H9 (cell line): Measurements from ENCODE around the gene MPP1. TPM values are rescaled to one million over a fixed set of nuclear protein-coding genes. Genes with fewer than 3 reads are reported as not detected.

Source experiments
- DNase-seq: peaks from one replicate; pipeline ENCODE4 v3.0.0-alpha.2; 2017
- H2AFZ ChIP-seq: one replicate; pipeline ENCODE4 v1.6.1; 2013; ENCODE audit warnings: mild to moderate bottlenecking, low read length, control low read depth, moderate library complexity
- H2AK5ac ChIP-seq: 2 replicates; pipeline ENCODE4 v1.6.1; 2013; ENCODE audit warnings: low read length, control low read depth, mixed read lengths; ENCODE audit not compliant: insufficient read length
- H2BK120ac ChIP-seq: one replicate; pipeline ENCODE4 v1.6.1; 2013; ENCODE audit warnings: low read depth, mild to moderate bottlenecking, low read length, control low read depth, inconsistent platforms; ENCODE audit not compliant: poor library complexity, severe bottlenecking
- H2BK12ac ChIP-seq: 2 replicates; pipeline ENCODE4 v1.6.1; 2013; ENCODE audit warnings: low read length, control low read depth, mixed read lengths, low read depth; ENCODE audit not compliant: insufficient read length
- H2BK15ac ChIP-seq: 2 replicates; pipeline ENCODE4 v1.6.1; 2013; ENCODE audit warnings: low read depth, low read length, control low read depth
- H2BK20ac ChIP-seq: one replicate; pipeline ENCODE4 v1.6.1; 2013; ENCODE audit warnings: low read depth, mild to moderate bottlenecking, low read length, control low read depth, inconsistent platforms; ENCODE audit not compliant: poor library complexity, severe bottlenecking
- H2BK5ac ChIP-seq: 2 replicates; pipeline ENCODE4 v1.6.1; 2013; ENCODE audit warnings: low read length, control low read depth, mixed read lengths; ENCODE audit not compliant: insufficient read length
- H3K14ac ChIP-seq: 2 replicates; pipeline ENCODE4 v1.6.1; 2013; ENCODE audit warnings: low read length, control low read depth; ENCODE audit not compliant: insufficient read depth
- H3K18ac ChIP-seq: 2 replicates; pipeline ENCODE4 v1.6.1; 2013; ENCODE audit warnings: low read depth, mild to moderate bottlenecking, mixed read lengths, low read length, control low read depth; ENCODE audit not compliant: insufficient read length
- H3K23ac ChIP-seq: 2 replicates; pipeline ENCODE4 v1.6.1; 2013; ENCODE audit warnings: low read length, control low read depth, mixed read lengths, low read depth; ENCODE audit not compliant: insufficient read length
- H3K23me2 ChIP-seq: 2 replicates; pipeline ENCODE4 v1.6.1; 2013; ENCODE audit warnings: low read depth, mild to moderate bottlenecking, mixed read lengths, low read length, control low read depth; ENCODE audit not compliant: insufficient read length, poor library complexity, severe bottlenecking
- H3K27ac ChIP-seq: 2 replicates; pipeline ENCODE4 v1.5.1; 2013; ENCODE audit warnings: low read length, control low read depth, mixed read lengths, low read depth; ENCODE audit not compliant: insufficient read length
- H3K27me3 ChIP-seq: 2 replicates; pipeline ENCODE4 v1.6.1; 2013; ENCODE audit warnings: low read length, control low read depth, inconsistent platforms; ENCODE audit not compliant: insufficient read depth
- H3K4ac ChIP-seq: 2 replicates; pipeline ENCODE4 v1.6.1; 2013; ENCODE audit warnings: low read depth, mild to moderate bottlenecking, control low read depth, inconsistent platforms, low read length, moderate library complexity
- H3K4me1 ChIP-seq: 2 replicates; pipeline ENCODE4 v1.6.1; 2013; ENCODE audit warnings: low read length, control low read depth, inconsistent platforms; ENCODE audit not compliant: insufficient read depth
- H3K4me2 ChIP-seq: 2 replicates; pipeline ENCODE4 v1.6.1; 2013; ENCODE audit warnings: low read length, control low read depth, mixed read lengths; ENCODE audit not compliant: insufficient read length, insufficient read depth
- H3K56ac ChIP-seq: 2 replicates; pipeline ENCODE4 v1.6.1; 2013; ENCODE audit warnings: low read depth, mild to moderate bottlenecking, mixed read lengths, low read length, control low read depth; ENCODE audit not compliant: insufficient read length
- H3K79me1 ChIP-seq: 2 replicates; pipeline ENCODE4 v1.6.1; 2013; ENCODE audit warnings: low read depth, mild to moderate bottlenecking, moderate library complexity, low read length, control low read depth, inconsistent platforms; ENCODE audit not compliant: insufficient read depth, poor library complexity, severe bottlenecking
- H3K79me2 ChIP-seq: 2 replicates; pipeline ENCODE4 v1.6.1; 2013; ENCODE audit warnings: low read length, control low read depth, inconsistent platforms; ENCODE audit not compliant: insufficient read depth
- H3K9ac ChIP-seq: 2 replicates; pipeline ENCODE4 v1.6.1; 2013; ENCODE audit warnings: low read length, control low read depth, mixed read lengths; ENCODE audit not compliant: insufficient read length; ENCODE audit errors: extremely low read depth
- H3K9me3 ChIP-seq: one replicate; pipeline ENCODE4 v1.6.1; 2013; ENCODE audit warnings: low read depth, low read length, inconsistent platforms; ENCODE audit not compliant: control insufficient read depth
- H3T11ph ChIP-seq: one replicate; pipeline ENCODE4 v1.6.1; 2013; ENCODE audit warnings: mild to moderate bottlenecking, low read length, control low read depth, inconsistent platforms
- H4K20me1 ChIP-seq: one replicate; pipeline ENCODE4 v1.6.1; 2013; ENCODE audit not compliant: control insufficient read depth, insufficient read length, insufficient read depth
- H4K5ac ChIP-seq: 2 replicates; pipeline ENCODE4 v1.6.1; 2013; ENCODE audit warnings: low read depth, mild to moderate bottlenecking, mixed read lengths, low read length, control low read depth; ENCODE audit not compliant: insufficient read length
- H4K8ac ChIP-seq: replicated peaks from 2 replicates; pipeline ENCODE4 v1.6.1; 2013; ENCODE audit warnings: low read length, control low read depth, mixed read lengths, low read depth; ENCODE audit not compliant: insufficient read length
- H4K91ac ChIP-seq: 2 replicates; pipeline ENCODE4 v1.6.1; 2013; ENCODE audit warnings: low read depth, mild to moderate bottlenecking, moderate library complexity, mixed read lengths, low read length, control low read depth; ENCODE audit not compliant: insufficient read length
- H3K27ac Mint-ChIP-seq, 3 experiments: 2 replicates in 2 of 3; 3 replicates in 1 of 3; pipeline ENCODE4 v1.8.0; 2020 to 2021; ENCODE audit warnings: mixed read lengths in 3 of 3, mild to moderate bottlenecking in 1 of 3, moderate library complexity in 1 of 3
- H3K27me3 Mint-ChIP-seq: 2 replicates; pipeline ENCODE4 v1.8.0; 2021; ENCODE audit warnings: low read depth, mild to moderate bottlenecking, moderate library complexity, mixed read lengths
- H3K36me3 Mint-ChIP-seq, 3 experiments: 2 replicates in 2 of 3; 3 replicates in 1 of 3; pipeline ENCODE4 v1.8.0; 2020 to 2021; ENCODE audit warnings: low read depth in 3 of 3, mixed read lengths in 3 of 3; ENCODE audit not compliant: insufficient read depth in 1 of 3
- H3K4me1 Mint-ChIP-seq, 2 experiments: 2 replicates each; pipeline ENCODE4 v1.8.0; 2020; ENCODE audit warnings: mixed read lengths in 2 of 2
- H3K4me3 Mint-ChIP-seq, 2 experiments: 2 replicates in 1 of 2; 3 replicates in 1 of 2; pipeline ENCODE4 v1.8.0; 2020 to 2021; ENCODE audit warnings: mild to moderate bottlenecking in 2 of 2, mixed read lengths in 2 of 2, moderate library complexity in 1 of 2
- H3K9me3 Mint-ChIP-seq, 2 experiments: 2 replicates in 1 of 2; 3 replicates in 1 of 2; pipeline ENCODE4 v1.8.0; 2020; ENCODE audit warnings: mild to moderate bottlenecking in 2 of 2, mixed read lengths in 2 of 2, moderate library complexity in 1 of 2
- WGBS: extraction: QIAGEN DNeasy Blood & Tissue Kit; methylation state at CpG from one replicate; pipeline ENCODE4 v1.1.7; 2013; ENCODE audit warnings: missing lambda C conversion rate, low lambda C conversion rate, mixed read lengths; ENCODE audit not compliant: insufficient read length; ENCODE audit errors: extremely low coverage; 5-methylcytosine and 5-hydroxymethylcytosine counted together
- total RNA-seq: library from RNA; stranded (reverse); gene quantifications from 2 replicates; pipeline ENCODE4 v1.2.1, GENCODE V29; 2021
- TF ChIP-seq, protein P1 (sequence below): fragments of 200-600 bp; sonication (generic); conservative IDR thresholded peaks from 3 replicates; pipeline ENCODE4 v1.8.0; 2021; ENCODE audit warnings: antibody characterized with exemption, mild to moderate bottlenecking

MPP1 gene
- total RNA-seq, 1 experiment from 2014 or later = 17.9 TPM

DNA sequence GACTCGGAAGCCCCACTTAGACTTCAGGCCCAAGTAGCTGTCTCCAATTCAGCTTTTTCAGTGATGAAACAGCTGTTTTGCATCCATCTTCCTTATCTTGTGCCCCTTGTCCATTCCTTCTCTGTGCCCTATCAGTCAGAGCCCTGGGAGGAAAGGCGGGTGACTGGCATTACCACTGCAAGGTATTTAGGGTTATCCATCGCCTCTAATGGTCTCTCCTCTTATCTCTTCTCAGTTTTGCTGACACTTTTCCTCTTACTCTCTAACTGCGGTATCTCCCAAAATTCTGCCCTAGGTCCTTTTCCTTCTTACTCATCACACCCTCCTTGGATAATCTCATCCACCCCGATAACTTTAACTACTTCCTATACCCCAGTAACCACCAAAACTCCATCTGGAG is 68.1 kb downstream of the MPP1 start:
- Histone ChIP-seq H2BK120ac (no peak overlapping the region), H3K4me2 (no peak overlapping the region), H3K23ac (no peak overlapping the region), H3K27me3 (no peaks in the 10 kb centered on the region; the same call in 1 of the 2 replicates), H4K20me1 (no peaks in the 10 kb centered on the region), H2BK5ac (no peak overlapping the region), H3K9ac (no peak overlapping the region), H2AFZ (no peak overlapping the region), H3K79me2 (no peaks in the 10 kb centered on the region), H2BK12ac (no peak overlapping the region), H2BK20ac (no peak overlapping the region), H3K14ac (no peak overlapping the region), H3K23me2 (no peaks in the 10 kb centered on the region), H3K4me1 (peaks cover 2% of the 10 kb centered on the region; the same call in 1 of the 2 replicates), H2BK15ac (no peak overlapping the region), H4K91ac (no peak overlapping the region), H3K27ac (no peak overlapping the region), H3K4ac (no peak overlapping the region), H4K5ac (no peak overlapping the region), H2AK5ac (no peak overlapping the region), H3K9me3 (peaks cover 50% of the 10 kb centered on the region), H3K79me1 (no peaks in the 10 kb centered on the region), H3K18ac (no peak overlapping the region), H3K56ac (no peak overlapping the region), H3T11ph (no peak overlapping the region), H4K8ac (no peak overlapping the region)
- peaks cover 5 to 7% of the 10 kb centered on the region in 2 experiments; a peak in 2 of 4 replicates for H3K4me1 Mint-ChIP-seq
- H3K4me3 Mint-ChIP-seq = no peak overlapping the region
- H3K9me3 Mint-ChIP-seq = peaks cover 74 to 85% of the 10 kb centered on the region in 2 experiments
- no peak for DNase-seq
- peaks cover 5% of the 10 kb centered on the region for H3K27me3 Mint-ChIP-seq
- peaks cover 0 to 2% (median 0%) of the 10 kb centered on the region in 3 experiments; a peak in 3 of 7 replicates for H3K36me3 Mint-ChIP-seq
- 100% methylated on average over 1 of the region's 5 CpGs for whole genome bisulfite sequencing
- H3K27ac Mint-ChIP-seq = no peak overlapping the region; a peak in 1 of 7 replicates
- TF ChIP-seq, protein P1, sequence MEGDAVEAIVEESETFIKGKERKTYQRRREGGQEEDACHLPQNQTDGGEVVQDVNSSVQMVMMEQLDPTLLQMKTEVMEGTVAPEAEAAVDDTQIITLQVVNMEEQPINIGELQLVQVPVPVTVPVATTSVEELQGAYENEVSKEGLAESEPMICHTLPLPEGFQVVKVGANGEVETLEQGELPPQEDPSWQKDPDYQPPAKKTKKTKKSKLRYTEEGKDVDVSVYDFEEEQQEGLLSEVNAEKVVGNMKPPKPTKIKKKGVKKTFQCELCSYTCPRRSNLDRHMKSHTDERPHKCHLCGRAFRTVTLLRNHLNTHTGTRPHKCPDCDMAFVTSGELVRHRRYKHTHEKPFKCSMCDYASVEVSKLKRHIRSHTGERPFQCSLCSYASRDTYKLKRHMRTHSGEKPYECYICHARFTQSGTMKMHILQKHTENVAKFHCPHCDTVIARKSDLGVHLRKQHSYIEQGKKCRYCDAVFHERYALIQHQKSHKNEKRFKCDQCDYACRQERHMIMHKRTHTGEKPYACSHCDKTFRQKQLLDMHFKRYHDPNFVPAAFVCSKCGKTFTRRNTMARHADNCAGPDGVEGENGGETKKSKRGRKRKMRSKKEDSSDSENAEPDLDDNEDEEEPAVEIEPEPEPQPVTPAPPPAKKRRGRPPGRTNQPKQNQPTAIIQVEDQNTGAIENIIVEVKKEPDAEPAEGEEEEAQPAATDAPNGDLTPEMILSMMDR = no peak
